ENCODE data around the gene SMNDC1. TPM values are rescaled to one million over a fixed set of nuclear protein-coding genes. Genes with fewer than 3 reads are reported as not detected.

The SMNDC1 gene
- total RNA-seq, 1 experiment from 2014 or later, result 48.2 TPM

DNA sequence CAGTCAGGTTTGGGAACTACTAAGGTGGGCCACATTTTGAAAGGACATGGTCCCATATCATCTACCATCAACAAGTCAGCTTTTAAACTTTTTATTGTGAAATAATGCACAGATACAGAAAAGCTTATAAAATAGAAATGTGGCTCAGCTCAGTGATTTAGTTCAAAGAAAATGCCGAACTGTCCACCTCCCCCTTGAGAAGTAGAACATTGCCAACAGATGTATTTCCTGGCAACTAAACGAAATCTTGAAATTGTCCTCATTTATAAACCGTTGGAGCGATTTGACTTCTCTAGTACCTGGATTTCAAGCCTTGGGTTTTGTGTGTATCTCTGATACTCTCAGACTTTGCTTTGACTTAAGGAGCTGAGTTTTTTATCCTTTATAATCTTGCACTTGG, 32.7 kb upstream of the SMNDC1 start:
- TF ChIP-seq, protein P1, sequence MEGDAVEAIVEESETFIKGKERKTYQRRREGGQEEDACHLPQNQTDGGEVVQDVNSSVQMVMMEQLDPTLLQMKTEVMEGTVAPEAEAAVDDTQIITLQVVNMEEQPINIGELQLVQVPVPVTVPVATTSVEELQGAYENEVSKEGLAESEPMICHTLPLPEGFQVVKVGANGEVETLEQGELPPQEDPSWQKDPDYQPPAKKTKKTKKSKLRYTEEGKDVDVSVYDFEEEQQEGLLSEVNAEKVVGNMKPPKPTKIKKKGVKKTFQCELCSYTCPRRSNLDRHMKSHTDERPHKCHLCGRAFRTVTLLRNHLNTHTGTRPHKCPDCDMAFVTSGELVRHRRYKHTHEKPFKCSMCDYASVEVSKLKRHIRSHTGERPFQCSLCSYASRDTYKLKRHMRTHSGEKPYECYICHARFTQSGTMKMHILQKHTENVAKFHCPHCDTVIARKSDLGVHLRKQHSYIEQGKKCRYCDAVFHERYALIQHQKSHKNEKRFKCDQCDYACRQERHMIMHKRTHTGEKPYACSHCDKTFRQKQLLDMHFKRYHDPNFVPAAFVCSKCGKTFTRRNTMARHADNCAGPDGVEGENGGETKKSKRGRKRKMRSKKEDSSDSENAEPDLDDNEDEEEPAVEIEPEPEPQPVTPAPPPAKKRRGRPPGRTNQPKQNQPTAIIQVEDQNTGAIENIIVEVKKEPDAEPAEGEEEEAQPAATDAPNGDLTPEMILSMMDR (IDR thresholded peaks at IDR 0.05; ENCODE audit: unreplicated experiment), result no peak
- H3K36me3 Mint-ChIP-seq (ENCODE audit: insufficient read depth, unreplicated experiment), result no peaks in the 10 kb centered on the region
- H3K4me3 Mint-ChIP-seq (ENCODE audit: unreplicated experiment), result no peak overlapping the region
- no peak for DNase-seq (ENCODE audit: unreplicated experiment)
- intact Hi-C loops (cut with micrococcal nuclease), result no loop called here
- no peaks in the 10 kb centered on the region for H3K27me3 Mint-ChIP-seq (ENCODE audit: insufficient read depth, unreplicated experiment)
- no TSS peak for BruUV-seq (replicated peaks)
- H3K4me1 Mint-ChIP-seq (ENCODE audit: insufficient read depth, unreplicated experiment), result peaks cover 33% of the 10 kb centered on the region
- H3K9me3 Mint-ChIP-seq (ENCODE audit: unreplicated experiment), result no peaks in the 10 kb centered on the region
- no peak overlapping the region for H3K27ac Mint-ChIP-seq (ENCODE audit: low read depth, unreplicated experiment)
- ChIA-PET CTCF (interaction anchor here (0.7 to 2.3 kb wide), 7 partner anchors 15 to 209 kb away, joined by 3 to 10 read pairs (median 6); no protein-coding TSS in a partner anchor), POLR2A (interaction anchor here (0.9 to 3.9 kb wide), 8 partner anchors 9 to 166 kb away, joined by 3 to 22 read pairs (median 4); no protein-coding TSS in a partner anchor)

DNA sequence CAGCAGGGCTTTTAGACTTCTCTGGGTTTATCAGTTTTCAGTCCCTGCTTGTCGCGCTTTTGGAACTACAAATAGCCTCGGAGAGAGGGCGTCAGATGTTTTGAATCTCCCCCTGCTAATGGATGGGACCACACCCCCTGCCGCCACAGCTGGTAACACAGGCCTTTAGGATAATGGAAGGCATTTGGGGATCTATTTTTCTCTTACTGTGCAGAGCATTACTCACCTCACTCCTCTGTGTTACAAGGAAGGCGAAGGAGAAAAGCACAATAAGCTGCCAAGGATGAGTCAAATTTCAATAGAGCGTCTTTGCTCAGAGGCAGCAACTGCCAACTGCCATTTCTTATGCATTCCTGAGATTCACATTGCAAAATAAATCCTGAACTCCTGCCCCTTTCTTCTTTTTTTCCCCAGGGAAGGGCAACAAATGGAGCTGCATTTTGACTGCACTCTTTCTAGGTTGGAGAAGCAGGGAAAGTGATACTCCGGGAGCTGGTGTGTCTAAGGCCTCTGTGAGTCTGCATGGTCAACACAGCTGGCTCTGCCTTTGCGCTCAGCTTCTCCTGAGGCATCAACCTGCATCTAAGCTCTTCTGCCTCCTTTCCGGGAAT, 31.5 kb upstream of the SMNDC1 start:
- Mint-ChIP-seq H3K4me3 (ENCODE audit: unreplicated experiment) (peak overlapping the region; percentile 18), H3K9me3 (ENCODE audit: unreplicated experiment) (no peaks in the 10 kb centered on the region), H3K27me3 (ENCODE audit: insufficient read depth, unreplicated experiment) (no peaks in the 10 kb centered on the region), H3K27ac (ENCODE audit: low read depth, unreplicated experiment) (peak overlapping the region; percentile 59), H3K4me1 (ENCODE audit: insufficient read depth, unreplicated experiment) (peaks cover 33% of the 10 kb centered on the region), H3K36me3 (ENCODE audit: insufficient read depth, unreplicated experiment) (no peaks in the 10 kb centered on the region)
- CTCF ChIA-PET, result interaction anchor here (0.9 to 2.3 kb wide), 12 partner anchors 11 to 211 kb away, joined by 3 to 10 read pairs (median 4); no protein-coding TSS in a partner anchor
- BruUV-seq (replicated peaks), result no TSS peak
- TF ChIP-seq, protein P1 (IDR thresholded peaks at IDR 0.05; ENCODE audit: unreplicated experiment), result no peak
- POLR2A ChIA-PET, result interaction anchor here (0.5 to 3.9 kb wide), 21 partner anchors 10 to 444 kb away, joined by 3 to 37 read pairs (median 4); partner anchors contain the start of genes DUSP5 and SMC3
- DNase-seq (ENCODE audit: unreplicated experiment), result peak; percentile 96
- intact Hi-C loops (cut with micrococcal nuclease), result no loop called here

DNA sequence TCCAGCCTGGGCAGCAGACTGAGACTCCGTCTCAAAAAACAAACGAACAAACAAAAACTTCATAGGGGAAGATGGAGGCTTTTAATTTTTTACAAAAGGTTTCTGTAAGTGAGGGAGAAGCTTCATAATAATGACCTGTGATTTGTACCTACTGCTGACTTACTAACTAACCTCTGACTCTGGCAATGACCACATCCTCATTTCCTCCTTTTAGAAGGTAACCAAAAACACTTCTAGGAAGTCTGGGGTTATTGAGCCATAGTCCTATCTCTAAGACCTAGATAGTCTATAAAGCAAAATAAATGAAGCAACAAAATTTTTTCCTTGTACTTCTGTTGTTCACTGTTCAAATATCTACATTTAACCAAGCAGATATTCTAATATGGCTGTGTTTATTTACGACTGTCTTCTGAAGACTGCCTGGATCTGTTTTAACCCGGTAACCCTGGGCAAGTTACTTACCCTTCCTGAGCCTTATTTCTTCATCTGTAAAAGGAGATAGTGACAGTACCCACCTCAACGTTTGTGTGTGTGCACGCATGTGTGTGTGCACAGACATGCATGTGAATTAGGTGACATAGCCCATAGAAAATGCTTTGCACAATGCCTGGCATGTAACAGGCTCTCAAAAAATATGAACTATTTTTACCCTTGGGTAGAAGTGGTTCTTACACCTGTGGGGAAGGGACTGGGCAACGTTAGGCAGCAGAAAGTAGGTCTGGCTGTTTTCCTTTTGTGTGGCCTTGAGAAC, 30.8 kb upstream of the SMNDC1 start:
- Mint-ChIP-seq H3K4me3 (ENCODE audit: unreplicated experiment) (no peak overlapping the region), H3K36me3 (ENCODE audit: insufficient read depth, unreplicated experiment) (no peaks in the 10 kb centered on the region), H3K9me3 (ENCODE audit: unreplicated experiment) (peaks cover 7% of the 10 kb centered on the region), H3K27ac (ENCODE audit: low read depth, unreplicated experiment) (peak overlapping the region; percentile 59), H3K4me1 (ENCODE audit: insufficient read depth, unreplicated experiment) (peaks cover 33% of the 10 kb centered on the region), H3K27me3 (ENCODE audit: insufficient read depth, unreplicated experiment) (no peaks in the 10 kb centered on the region)
- DNase-seq (ENCODE audit: unreplicated experiment), result no peak
- intact Hi-C loops (cut with micrococcal nuclease), result no loop called here
- CTCF ChIA-PET, result interaction anchor here (1.0 to 2.3 kb wide), 11 partner anchors 11 to 275 kb away, joined by 3 to 10 read pairs (median 5); no protein-coding TSS in a partner anchor
- POLR2A ChIA-PET, result interaction anchor here (0.5 to 3.9 kb wide), 14 partner anchors 11 to 443 kb away, joined by 3 to 37 read pairs (median 5); partner anchors contain the start of genes DUSP5 and SMC3
- no TSS peak for BruUV-seq (replicated peaks)
- TF ChIP-seq, protein P1 (IDR thresholded peaks at IDR 0.05; ENCODE audit: unreplicated experiment), result no peak

Measured in MCF 10A (cell line).